Glutamatergic neuron (in vitro differentiated cells): ENCODE results near the gene CACNA2D1. TPM values are rescaled to one million over a fixed set of nuclear protein-coding genes. Genes with fewer than 3 reads are reported as not detected.

Experiments
- DNase-seq: peaks from one replicate; pipeline ENCODE4 v3.0.0; 2022
- H3K27ac Mint-ChIP-seq: one replicate; pipeline ENCODE4 v1.8.0; 2020; ENCODE audit warnings: mild to moderate bottlenecking, mixed read lengths, inconsistent platforms; ENCODE audit not compliant: unreplicated experiment
- H3K27me3 Mint-ChIP-seq: one replicate; pipeline ENCODE4 v1.8.0; 2020; ENCODE audit warnings: mild to moderate bottlenecking, moderate library complexity, mixed read lengths, inconsistent platforms; ENCODE audit not compliant: unreplicated experiment
- H3K36me3 Mint-ChIP-seq: one replicate; pipeline ENCODE4 v1.8.0; 2020; ENCODE audit warnings: mild to moderate bottlenecking, mixed read lengths, inconsistent platforms; ENCODE audit not compliant: unreplicated experiment
- H3K4me1 Mint-ChIP-seq: one replicate; pipeline ENCODE4 v1.8.0; 2020; ENCODE audit warnings: mild to moderate bottlenecking, low read depth, mixed read lengths, inconsistent platforms; ENCODE audit not compliant: unreplicated experiment
- H3K4me3 Mint-ChIP-seq: one replicate; pipeline ENCODE4 v1.8.0; 2020; ENCODE audit warnings: mild to moderate bottlenecking, mixed read lengths, inconsistent platforms; ENCODE audit not compliant: unreplicated experiment
- H3K9me3 Mint-ChIP-seq: one replicate; pipeline ENCODE4 v1.8.0; 2020; ENCODE audit warnings: mild to moderate bottlenecking, moderate library complexity, mixed read lengths, inconsistent platforms; ENCODE audit not compliant: unreplicated experiment
- CTCF ChIP-seq: fragments of 200-600 bp; sonication (generic); IDR thresholded peaks from one replicate; pipeline ENCODE4 v1.5.0; 2021; ENCODE audit not compliant: partially characterized antibody, unreplicated experiment
- total RNA-seq: library from RNA; stranded (reverse); fragmentation: NEBNext Ultra II Directional; extraction: Animal tissue kit (Norgen Biotek cat#: 25700); gene quantifications from one replicate; pipeline ENCODE4 v1.2.1, GENCODE V29; 2021; ENCODE audit not compliant: unreplicated experiment

Gene CACNA2D1
- total RNA-seq, 1 donor from 2014 or later, result 258 TPM

DNA sequence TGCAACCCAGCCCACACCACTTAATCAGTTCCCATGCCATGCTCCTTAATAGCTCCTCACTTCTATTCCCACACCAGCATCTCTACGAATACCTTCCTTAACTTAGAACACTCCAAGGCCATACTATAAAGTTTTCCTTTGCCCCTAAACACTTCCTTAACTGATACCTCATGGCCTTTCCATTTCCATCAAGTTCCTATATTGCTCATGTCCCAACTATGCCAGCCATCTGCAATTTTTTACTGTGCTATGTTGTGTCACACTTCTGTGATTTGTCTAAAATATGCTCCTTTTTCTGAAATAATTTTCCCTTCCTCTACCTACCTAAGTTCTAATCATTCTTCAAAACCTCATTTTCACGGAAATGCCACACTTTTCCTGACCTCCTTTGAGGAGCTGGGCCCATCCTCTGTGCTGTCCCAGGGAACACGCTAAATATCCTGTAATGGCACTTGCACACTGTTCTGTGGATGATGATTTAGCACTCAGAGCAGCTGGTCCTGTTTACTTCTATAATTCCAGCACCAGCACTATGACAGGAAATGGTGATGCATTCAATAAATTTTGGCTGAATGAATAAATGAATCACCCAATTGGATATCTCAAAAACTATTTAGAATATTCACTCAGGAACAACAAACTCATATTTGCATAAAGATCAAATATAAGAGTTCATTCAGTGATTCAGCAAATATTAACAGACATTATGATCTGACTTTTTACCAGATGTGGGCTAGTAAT is 407.3 kb downstream of the CACNA2D1 start:
- H3K4me1 Mint-ChIP-seq, result peaks cover 12% of the 10 kb centered on the region
- H3K36me3 Mint-ChIP-seq, result no peaks in the 10 kb centered on the region
- no peak overlapping the region for H3K4me3 Mint-ChIP-seq
- H3K27ac Mint-ChIP-seq, result no peak overlapping the region
- DNase-seq, result no peak
- no peak for TF ChIP-seq CTCF
- peaks cover 4% of the 10 kb centered on the region for H3K9me3 Mint-ChIP-seq
- H3K27me3 Mint-ChIP-seq, result peaks cover 3% of the 10 kb centered on the region

GRCh38 chr7:82035456-82035855 is 408.1 kb downstream of the CACNA2D1 start:
- H3K36me3 Mint-ChIP-seq, result no peaks in the 10 kb centered on the region
- no peak overlapping the region for H3K27ac Mint-ChIP-seq
- no peak for TF ChIP-seq CTCF
- peaks cover 4% of the 10 kb centered on the region for H3K9me3 Mint-ChIP-seq
- peaks cover 9% of the 10 kb centered on the region for H3K4me1 Mint-ChIP-seq
- no peak for DNase-seq
- no peak overlapping the region for H3K4me3 Mint-ChIP-seq
- peaks cover 3% of the 10 kb centered on the region for H3K27me3 Mint-ChIP-seq

GRCh38 chr7:82032901-82033300 is 410.7 kb downstream of the CACNA2D1 start:
- Mint-ChIP-seq H3K36me3 (no peaks in the 10 kb centered on the region), H3K27me3 (no peaks in the 10 kb centered on the region), H3K4me1 (no peaks in the 10 kb centered on the region), H3K4me3 (no peak overlapping the region), H3K9me3 (no peaks in the 10 kb centered on the region), H3K27ac (no peak overlapping the region)
- no peak for TF ChIP-seq CTCF
- DNase-seq, result no peak

DNA sequence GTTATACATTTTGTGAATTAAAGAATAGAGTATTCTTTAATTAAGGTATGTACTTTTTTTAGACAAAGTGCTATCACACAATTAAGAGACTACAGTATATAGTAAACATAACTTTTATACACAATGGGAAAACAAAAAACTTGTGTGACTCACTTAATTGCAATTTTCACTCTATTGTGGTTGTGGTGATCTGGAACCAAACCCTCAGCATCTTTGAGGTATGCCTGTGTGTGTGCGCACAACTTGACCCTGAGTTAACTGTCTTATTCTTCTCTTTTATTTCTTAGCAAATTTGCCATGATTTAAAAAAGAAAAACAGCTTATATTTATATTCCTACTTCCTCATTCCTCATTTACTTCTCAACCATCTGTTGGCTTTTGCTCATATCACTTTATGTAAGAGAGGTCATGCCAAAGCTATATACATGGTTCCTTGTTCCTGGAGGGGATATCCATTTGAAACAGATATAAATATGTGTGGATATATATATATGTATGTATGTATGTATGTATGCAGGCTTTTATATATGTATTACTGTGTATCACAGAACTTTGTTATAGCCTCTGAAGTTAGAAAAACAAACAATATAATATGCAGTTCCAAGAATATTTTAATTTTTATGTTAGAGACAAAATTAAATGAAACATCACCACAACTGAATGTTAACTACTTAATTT is 414.2 kb downstream of the CACNA2D1 start:
- Mint-ChIP-seq H3K4me3 (no peak overlapping the region), H3K36me3 (no peaks in the 10 kb centered on the region), H3K9me3 (no peaks in the 10 kb centered on the region), H3K27me3 (no peaks in the 10 kb centered on the region), H3K27ac (no peak overlapping the region), H3K4me1 (no peaks in the 10 kb centered on the region)
- no peak for TF ChIP-seq CTCF
- no peak for DNase-seq

DNA sequence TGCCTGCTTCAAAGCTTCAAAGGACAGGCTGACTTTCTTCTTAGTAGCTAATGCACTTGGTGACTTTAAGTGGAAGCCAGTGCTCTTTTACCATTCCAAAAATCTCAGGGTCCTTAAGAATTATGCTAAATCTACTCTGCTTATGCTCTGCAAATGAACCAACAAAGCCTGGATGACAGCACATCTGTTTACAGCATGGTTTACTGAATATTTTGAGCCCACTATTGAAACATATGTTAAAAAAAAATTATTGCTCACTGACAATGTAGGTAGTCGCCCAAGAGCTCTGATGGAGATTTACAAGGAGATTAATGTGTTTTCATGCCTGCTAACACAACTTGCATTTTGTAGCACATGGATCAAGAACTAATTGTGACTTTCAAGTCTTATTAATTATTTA is 415.5 kb downstream of the CACNA2D1 start:
- H3K4me3 Mint-ChIP-seq, result no peak overlapping the region
- no peaks in the 10 kb centered on the region for H3K4me1 Mint-ChIP-seq
- H3K36me3 Mint-ChIP-seq, result no peaks in the 10 kb centered on the region
- no peaks in the 10 kb centered on the region for H3K27me3 Mint-ChIP-seq
- H3K9me3 Mint-ChIP-seq, result no peaks in the 10 kb centered on the region
- DNase-seq, result no peak
- H3K27ac Mint-ChIP-seq, result no peak overlapping the region
- TF ChIP-seq CTCF, result no peak
